Retinal pigment epithelial cell (primary cell): ENCODE results near the gene ZYG11A.
"Not testable (repeated sequence)": the region's sequence is repeated elsewhere in the genome, so short reads cannot be mapped to it uniquely, and the experiment has no call there.

Experiments used
- DNase-seq: peaks from one replicate; pipeline ENCODE4 v3.0.0-alpha.2; 2010; ENCODE audit warnings: low read depth
- H3K4me3 ChIP-seq: 2 replicates; pipeline ENCODE4 v1.5.1; 2011; ENCODE audit warnings: mild to moderate bottlenecking, low read length, control low read depth, moderate library complexity
- CTCF ChIP-seq: conservative IDR thresholded peaks from 2 replicates; pipeline ENCODE4 v1.5.1; 2011; ENCODE audit warnings: low read depth, low read length, control low read depth, inconsistent platforms

Gene ZYG11A

GRCh38 chr1:52856026-52856425 lies 13.5 kb downstream of the ZYG11A start:
- TF ChIP-seq CTCF, result no peak
- no peak overlapping the region for H3K4me3 ChIP-seq
- no peak for DNase-seq

GRCh38 chr1:52857443-52857842 lies 14.9 kb downstream of the ZYG11A start:
- no peak for TF ChIP-seq CTCF
- H3K4me3 ChIP-seq, result no peak overlapping the region
- DNase-seq, result no peak

GRCh38 chr1:52862666-52863458 lies 20.3 kb downstream of the ZYG11A start:
- DNase-seq, result no peak
- H3K4me3 ChIP-seq, result no peak overlapping the region
- TF ChIP-seq CTCF, result no peak

- H3K4me3 ChIP-seq, result no peak overlapping the region
- no peak for TF ChIP-seq CTCF
- no peak for DNase-seq
Measured at GRCh38 chr1:52867087-52867863, 24.7 kb downstream of the ZYG11A start.

- not testable (repeated sequence) for DNase-seq, H3K4me3 ChIP-seq
Measured at GRCh38 chr1:52869727-52870126, 27.2 kb downstream of the ZYG11A start.

GRCh38 chr1:52876843-52877242 lies 34.3 kb downstream of the ZYG11A start:
- H3K4me3 ChIP-seq, result no peak overlapping the region
- TF ChIP-seq CTCF, result no peak
- no peak for DNase-seq

GRCh38 chr1:52877554-52877953 lies 35.0 kb downstream of the ZYG11A start:
- TF ChIP-seq CTCF, result no peak
- no peak overlapping the region for H3K4me3 ChIP-seq
- DNase-seq, result no peak
